SU-DHL-6 (cell line): ENCODE data around the gene WNT1.

Experiments
- EZH2phosphoT487 ChIP-seq: fragments of 200-600 bp; sonication (generic), shearing (Covaris generic); conservative IDR thresholded peaks from 2 replicates; pipeline ENCODE4 v1.6.1; 2018; ENCODE audit warnings: mild to moderate bottlenecking, antibody characterized with exemption, low read length, moderate library complexity, mixed read lengths
- TF ChIP-seq, protein P1 (sequence below): fragments of 200-600 bp; sonication (generic); IDR thresholded peaks from one replicate; pipeline ENCODE4 v1.5.1; 2017; ENCODE audit warnings: antibody characterized with exemption, mild to moderate bottlenecking, low read length, moderate library complexity; ENCODE audit not compliant: insufficient read depth, poor library complexity, severe bottlenecking

GRCh38 chr12:48932878-48933277 lies 45.2 kb upstream of the WNT1 start:
- TF ChIP-seq, protein P1, sequence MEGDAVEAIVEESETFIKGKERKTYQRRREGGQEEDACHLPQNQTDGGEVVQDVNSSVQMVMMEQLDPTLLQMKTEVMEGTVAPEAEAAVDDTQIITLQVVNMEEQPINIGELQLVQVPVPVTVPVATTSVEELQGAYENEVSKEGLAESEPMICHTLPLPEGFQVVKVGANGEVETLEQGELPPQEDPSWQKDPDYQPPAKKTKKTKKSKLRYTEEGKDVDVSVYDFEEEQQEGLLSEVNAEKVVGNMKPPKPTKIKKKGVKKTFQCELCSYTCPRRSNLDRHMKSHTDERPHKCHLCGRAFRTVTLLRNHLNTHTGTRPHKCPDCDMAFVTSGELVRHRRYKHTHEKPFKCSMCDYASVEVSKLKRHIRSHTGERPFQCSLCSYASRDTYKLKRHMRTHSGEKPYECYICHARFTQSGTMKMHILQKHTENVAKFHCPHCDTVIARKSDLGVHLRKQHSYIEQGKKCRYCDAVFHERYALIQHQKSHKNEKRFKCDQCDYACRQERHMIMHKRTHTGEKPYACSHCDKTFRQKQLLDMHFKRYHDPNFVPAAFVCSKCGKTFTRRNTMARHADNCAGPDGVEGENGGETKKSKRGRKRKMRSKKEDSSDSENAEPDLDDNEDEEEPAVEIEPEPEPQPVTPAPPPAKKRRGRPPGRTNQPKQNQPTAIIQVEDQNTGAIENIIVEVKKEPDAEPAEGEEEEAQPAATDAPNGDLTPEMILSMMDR = no peak
- TF ChIP-seq EZH2phosphoT487 = no peak
